Hepatocyte (in vitro differentiated cells): ENCODE data around the gene OR2V2. TPM values are rescaled to one million over a fixed set of nuclear protein-coding genes. Genes with fewer than 3 reads are reported as not detected.
"Not testable (repeated sequence)": the region's sequence is repeated elsewhere in the genome, so short reads cannot be mapped to it uniquely, and the experiment has no call there.

Source experiments
- DNase-seq: peaks from one replicate; pipeline ENCODE4 v3.0.0-alpha.2; 2016; ENCODE audit warnings: low spot score
- H2AFZ ChIP-seq: fragments of 200-600 bp; sonication (generic); 2 replicates; pipeline ENCODE4 v1.6.0; 2016; ENCODE audit warnings: antibody characterized with exemption, mild to moderate bottlenecking
- H3K27ac ChIP-seq: fragments of 200-600 bp; sonication (generic); 2 replicates; pipeline ENCODE4 v1.5.1; 2016; ENCODE audit warnings: mild to moderate bottlenecking
- H3K27me3 ChIP-seq: fragments of 200-600 bp; sonication (generic); 2 replicates; pipeline ENCODE4 v1.6.1; 2016
- H3K36me3 ChIP-seq: fragments of 200-600 bp; sonication (generic); replicated peaks from 2 replicates; pipeline ENCODE4 v1.5.1; 2016; ENCODE audit warnings: low read depth; ENCODE audit not compliant: insufficient read depth
- H3K4me1 ChIP-seq: fragments of 200-600 bp; sonication (generic); 2 replicates; pipeline ENCODE4 v1.5.1; 2016; ENCODE audit warnings: mild to moderate bottlenecking, moderate library complexity; ENCODE audit not compliant: insufficient read depth
- H3K4me2 ChIP-seq: fragments of 200-600 bp; sonication (generic); 2 replicates; pipeline ENCODE4 v1.6.0; 2016
- H3K4me3 ChIP-seq: fragments of 200-600 bp; sonication (generic); 2 replicates; pipeline ENCODE4 v1.5.1; 2016; ENCODE audit warnings: mild to moderate bottlenecking
- H3K79me2 ChIP-seq: fragments of 200-600 bp; sonication (generic); 2 replicates; pipeline ENCODE4 v1.6.0; 2017; ENCODE audit warnings: mild to moderate bottlenecking
- H3K9me2 ChIP-seq: fragments of 200-600 bp; sonication (generic); replicated peaks from 2 replicates; pipeline ENCODE4 v1.6.0; 2017; ENCODE audit warnings: mild to moderate bottlenecking; ENCODE audit not compliant: insufficient read depth
- H3K9me3 ChIP-seq: fragments of 200-600 bp; sonication (generic); 2 replicates; pipeline ENCODE4 v1.5.1; 2016; ENCODE audit warnings: low read depth, mild to moderate bottlenecking
- H4K20me1 ChIP-seq: fragments of 200-600 bp; sonication (generic); 2 replicates; pipeline ENCODE4 v1.6.0; 2016; ENCODE audit warnings: mild to moderate bottlenecking; ENCODE audit not compliant: insufficient read depth, poor library complexity, severe bottlenecking
- EZH2 ChIP-seq: fragments of 200-600 bp; sonication (generic); IDR thresholded peaks from 2 replicates; pipeline ENCODE4 v1.6.1; 2016; ENCODE audit warnings: antibody characterized with exemption, mild to moderate bottlenecking, borderline replicate concordance
- EZH2phosphoT487 ChIP-seq: fragments of 200-600 bp; sonication (generic); IDR thresholded peaks from one replicate; pipeline ENCODE4 v1.6.1; 2018; ENCODE audit warnings: antibody characterized with exemption, mild to moderate bottlenecking, low read depth, moderate library complexity; ENCODE audit not compliant: unreplicated experiment, severe bottlenecking
- WGBS: methylation state at CpG from one replicate; pipeline ENCODE4 v1.1.6; 2016; ENCODE audit warnings: low lambda C conversion rate; ENCODE audit errors: missing lambda C conversion rate; 5-methylcytosine and 5-hydroxymethylcytosine counted together
- polyA plus RNA-seq: library from polyadenylated mRNA; unstranded; fragments of >200 nt; fragmentation: Nextera tagmentation; extraction: Ambion mirVana; gene quantifications from 2 replicates; pipeline ENCODE4 v1.2.1, GENCODE V29; 2016
- total RNA-seq: library from RNA; depleted of rRNA; stranded (reverse); fragments of >200 nt; gene quantifications from 2 replicates; pipeline ENCODE4 v1.2.3, GENCODE V29; 2014

Gene OR2V2
- total and polyA plus RNA-seq, 2 experiments from 2014 or later, result not detected

GRCh38 chr5:181100121-181100875 is 47.1 kb upstream of the OR2V2 start:
- no peaks in the 10 kb centered on the region for H3K4me1 ChIP-seq
- H3K4me3 ChIP-seq, result no peak overlapping the region
- no peaks in the 10 kb centered on the region for H4K20me1 ChIP-seq
- H3K27me3 ChIP-seq, result peaks cover 29% of the 10 kb centered on the region
- no peaks in the 10 kb centered on the region for H3K9me2 ChIP-seq
- H3K9me3 ChIP-seq, result no peaks in the 10 kb centered on the region
- peak overlapping the region; percentile 52 for H2AFZ ChIP-seq
- peak overlapping the region; percentile 70 for H3K4me2 ChIP-seq
- no peak for DNase-seq
- WGBS, result 11% methylated on average over 47 of the region's 62 CpGs
- no peaks in the 10 kb centered on the region for H3K36me3 ChIP-seq
- TF ChIP-seq EZH2phosphoT487, result no peak
- peak; percentile 95 for TF ChIP-seq EZH2
- H3K27ac ChIP-seq, result no peak overlapping the region
- no peaks in the 10 kb centered on the region for H3K79me2 ChIP-seq

GRCh38 chr5:181101030-181101641 is 46.2 kb upstream of the OR2V2 start:
- not testable (repeated sequence) for H3K4me3 ChIP-seq, DNase-seq, H3K9me2 ChIP-seq, H3K4me2 ChIP-seq, H3K27ac ChIP-seq, H4K20me1 ChIP-seq, H3K4me1 ChIP-seq, H3K9me3 ChIP-seq, H3K79me2 ChIP-seq, H3K36me3 ChIP-seq, H2AFZ ChIP-seq
- peaks cover 36% of the 10 kb centered on the region for H3K27me3 ChIP-seq
- WGBS, result no CpG with 5 or more reads among the region's 54 CpGs

- H2AFZ ChIP-seq, H3K9me3 ChIP-seq, DNase-seq, H3K36me3 ChIP-seq, H3K79me2 ChIP-seq, H3K4me3 ChIP-seq, H3K27ac ChIP-seq, H3K9me2 ChIP-seq, H3K4me2 ChIP-seq, H4K20me1 ChIP-seq, H3K4me1 ChIP-seq: not testable (repeated sequence)
- peaks cover 46% of the 10 kb centered on the region for H3K27me3 ChIP-seq
- no CpG with 5 or more reads among the region's 30 CpGs for WGBS
These were observed 45.3 kb upstream of the OR2V2 start for GRCh38 chr5:181101930-181102674.

- H4K20me1 ChIP-seq, H3K36me3 ChIP-seq, H3K79me2 ChIP-seq, H2AFZ ChIP-seq, H3K4me1 ChIP-seq, DNase-seq, H3K9me3 ChIP-seq, H3K9me2 ChIP-seq, H3K4me3 ChIP-seq, H3K27ac ChIP-seq: not testable (repeated sequence)
- 6% methylated on average over 5 of the region's 5 CpGs for WGBS
- H3K4me2 ChIP-seq, result peak overlapping the region; percentile 36
- H3K27me3 ChIP-seq, result peaks cover 57% of the 10 kb centered on the region
These were observed 43.2 kb upstream of the OR2V2 start for GRCh38 chr5:181104259-181104568.

- not testable (repeated sequence) for H3K27ac ChIP-seq, H4K20me1 ChIP-seq, H3K4me2 ChIP-seq, H3K79me2 ChIP-seq, H3K9me2 ChIP-seq, H3K4me3 ChIP-seq, H3K36me3 ChIP-seq, DNase-seq, H3K4me1 ChIP-seq, H3K9me3 ChIP-seq, H2AFZ ChIP-seq
- peaks cover 57% of the 10 kb centered on the region for H3K27me3 ChIP-seq
- 56% methylated on average over 12 of the region's 20 CpGs for WGBS
These were observed 42.6 kb upstream of the OR2V2 start for GRCh38 chr5:181104606-181105390.
